ENCODE data around the gene PIK3CB. TPM values are rescaled to one million over a fixed set of nuclear protein-coding genes. Genes with fewer than 3 reads are reported as not detected.
"Not testable (repeated sequence)": the region's sequence is repeated elsewhere in the genome, so short reads cannot be mapped to it uniquely, and the experiment has no call there.

The PIK3CB gene
- total RNA-seq, 1 donor from 2014 or later = 77.6 TPM

DNA sequence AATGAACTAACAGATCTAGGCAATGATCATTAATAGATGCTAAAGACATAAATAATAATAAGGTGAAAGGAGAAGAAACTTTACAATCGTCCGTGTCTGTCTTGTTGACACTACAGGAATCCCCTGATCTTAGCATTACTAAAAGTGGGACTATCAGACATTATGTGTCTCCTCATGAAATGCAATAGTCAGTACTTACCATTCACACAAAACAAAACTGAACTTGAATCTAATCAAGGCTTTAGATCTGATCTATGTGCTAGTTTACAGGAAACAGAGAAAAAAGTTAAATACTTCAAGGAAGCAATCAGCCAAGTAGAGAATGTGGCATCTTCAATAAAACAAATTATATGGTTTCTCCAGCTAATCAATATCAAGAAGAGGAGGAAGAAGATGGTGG lies 73.7 kb downstream of the PIK3CB start:
- DNase-seq (ENCODE audit: low read depth) = no peak

DNA sequence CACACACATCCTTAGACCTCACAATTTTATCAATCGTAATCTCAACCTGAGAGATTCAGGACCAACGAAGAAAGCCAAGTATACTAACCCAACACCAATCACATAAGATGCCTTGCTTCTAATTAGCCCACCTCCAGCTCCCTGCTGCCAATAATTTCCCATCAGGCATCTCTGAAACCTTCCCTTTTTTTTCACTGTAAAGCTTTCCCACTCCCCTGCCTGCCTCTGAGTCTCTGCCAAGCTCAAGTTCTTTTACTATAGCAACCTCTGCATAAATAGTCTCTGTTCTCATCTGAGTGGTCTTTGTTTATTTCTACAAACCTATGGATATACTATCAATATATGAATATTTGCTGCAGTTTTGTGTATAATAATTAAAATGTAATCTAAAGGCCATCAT lies 86.5 kb downstream of the PIK3CB start:
- no peak for DNase-seq (ENCODE audit: low read depth)

DNA sequence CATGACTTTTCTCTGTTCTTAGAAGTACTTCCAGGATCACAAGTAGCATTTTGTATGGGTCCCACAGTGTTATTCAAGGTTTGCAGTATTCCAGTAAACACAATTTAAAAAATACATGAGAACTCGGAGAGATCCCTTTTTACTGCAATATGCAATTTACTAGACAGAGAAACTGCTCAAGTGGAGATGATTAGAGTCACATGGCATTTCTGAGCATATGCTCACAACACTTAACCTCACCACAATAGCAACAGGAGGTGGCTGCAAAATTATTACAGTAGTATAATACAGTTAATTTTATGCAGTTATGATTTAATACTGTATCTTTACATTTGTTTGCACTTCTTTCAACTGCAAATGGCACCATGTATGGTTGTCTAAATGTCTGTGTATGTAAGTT lies 87.5 kb downstream of the PIK3CB start:
- DNase-seq (ENCODE audit: low read depth) = peak; percentile 7

DNA sequence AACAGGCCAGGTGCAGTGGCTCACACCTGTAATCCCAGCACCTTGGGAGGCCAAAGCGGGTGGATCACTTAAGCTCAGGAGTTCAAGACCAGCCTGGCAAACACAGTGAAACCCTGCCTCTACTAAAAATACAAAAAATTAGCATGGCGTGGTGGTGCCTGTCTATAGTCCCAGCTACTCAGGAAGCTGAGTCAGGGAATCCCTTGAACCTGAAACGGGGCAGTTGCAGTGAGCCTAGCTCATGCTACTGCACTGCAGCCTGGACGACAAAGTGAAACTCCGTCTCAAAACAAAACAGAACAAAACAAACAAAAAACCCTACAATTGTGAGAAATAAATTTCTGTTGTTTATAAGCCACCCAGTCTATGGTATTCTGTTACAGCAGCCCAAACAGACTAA lies 94.7 kb downstream of the PIK3CB start:
- DNase-seq (ENCODE audit: low read depth) = no peak

DNA sequence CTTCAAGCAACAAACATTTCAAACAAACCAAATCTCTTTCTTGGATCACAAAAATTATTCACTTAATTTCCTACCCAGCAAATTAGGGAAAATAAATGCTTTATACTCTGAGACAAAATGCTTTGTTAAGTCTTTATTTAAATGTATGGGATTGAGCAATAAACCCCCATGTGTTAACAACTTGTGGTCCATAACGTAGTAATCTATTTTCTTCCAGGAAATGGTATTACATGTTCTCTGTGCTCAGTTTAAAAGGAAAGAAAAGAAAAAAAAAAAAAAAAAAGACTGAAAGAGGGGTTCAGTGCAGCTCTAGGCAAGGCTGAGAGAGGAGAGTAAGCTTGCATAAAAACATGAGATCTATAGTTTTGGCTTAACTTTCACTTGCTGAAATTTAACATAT lies 102.3 kb downstream of the PIK3CB start:
- no peak for DNase-seq (ENCODE audit: low read depth)

DNA sequence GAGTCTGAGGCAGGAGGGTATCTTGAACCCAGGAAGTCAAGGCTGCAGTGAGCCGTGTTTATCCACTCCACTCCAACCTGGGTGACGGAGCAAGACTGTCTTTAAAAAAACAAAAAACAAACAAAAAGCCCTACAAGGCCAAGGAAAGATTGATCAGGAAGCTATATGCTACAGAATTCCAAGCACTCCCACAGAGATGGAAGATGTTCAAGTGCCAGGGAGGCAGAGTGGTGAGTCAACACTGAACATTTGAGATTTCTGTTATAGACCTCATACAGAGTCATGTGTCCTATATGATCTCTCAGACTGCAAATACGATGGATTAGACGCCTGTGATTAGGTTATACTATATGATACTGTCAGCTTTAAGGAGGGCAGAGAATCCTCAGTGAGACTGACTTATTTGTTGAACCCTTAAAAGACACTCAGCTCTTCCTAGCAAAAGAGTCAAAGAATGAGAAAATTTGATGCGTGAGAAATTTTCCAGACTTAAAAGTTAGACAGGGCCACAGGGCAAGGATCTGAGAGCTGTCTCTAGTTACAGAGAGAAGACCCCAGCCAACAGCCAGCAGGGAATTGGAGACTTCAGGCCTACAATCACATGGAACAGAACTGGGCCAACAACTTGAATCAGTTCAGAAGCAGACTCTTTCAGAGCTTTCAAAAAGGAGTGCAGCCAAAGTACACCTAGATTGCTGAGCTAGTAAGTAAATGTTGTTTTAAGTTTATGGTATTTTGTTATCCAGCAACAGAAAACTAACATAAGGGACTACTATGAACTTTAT lies 107.6 kb downstream of the PIK3CB start:
- no peak for DNase-seq (ENCODE audit: low read depth)

DNA sequence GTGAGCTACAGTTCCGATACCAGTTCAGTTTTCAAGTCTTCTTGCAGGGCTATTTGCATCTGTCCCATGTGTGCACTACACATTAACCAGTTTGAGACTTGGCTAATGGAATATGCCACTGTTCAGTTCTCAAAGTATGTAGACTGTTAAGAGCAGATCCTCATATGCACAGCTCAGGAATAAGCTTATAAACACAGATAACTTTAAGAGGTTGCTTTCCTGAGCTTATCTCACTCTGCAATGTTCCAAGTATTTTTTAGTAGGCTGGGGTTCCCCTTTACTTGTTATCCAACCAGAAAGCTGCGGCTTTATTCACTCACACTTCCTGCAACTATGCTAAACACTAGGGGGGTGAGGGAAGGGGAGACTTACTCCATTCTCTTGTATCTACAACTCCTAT lies 108.7 kb downstream of the PIK3CB start:
- not testable (repeated sequence) for DNase-seq (ENCODE audit: low read depth)

DNA sequence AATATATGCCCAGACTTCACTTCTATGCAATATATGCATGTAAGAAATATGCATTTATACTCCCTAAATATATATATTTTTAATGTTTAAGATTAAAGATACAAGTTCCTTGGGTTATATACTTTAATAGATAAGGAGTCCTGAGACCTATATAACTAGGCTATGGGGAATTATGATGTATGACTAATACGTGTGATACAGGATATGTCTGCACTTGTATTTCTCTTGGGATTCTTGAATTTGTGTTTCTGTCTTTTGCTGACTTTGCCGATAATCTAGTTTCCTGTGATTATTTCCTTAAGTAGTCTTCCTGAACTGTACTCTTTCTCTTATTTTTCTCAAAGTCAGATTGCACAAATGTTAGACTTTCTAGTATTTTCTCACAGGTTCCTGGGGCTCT lies 109.6 kb downstream of the PIK3CB start:
- no peak for DNase-seq (ENCODE audit: low read depth)

DNA sequence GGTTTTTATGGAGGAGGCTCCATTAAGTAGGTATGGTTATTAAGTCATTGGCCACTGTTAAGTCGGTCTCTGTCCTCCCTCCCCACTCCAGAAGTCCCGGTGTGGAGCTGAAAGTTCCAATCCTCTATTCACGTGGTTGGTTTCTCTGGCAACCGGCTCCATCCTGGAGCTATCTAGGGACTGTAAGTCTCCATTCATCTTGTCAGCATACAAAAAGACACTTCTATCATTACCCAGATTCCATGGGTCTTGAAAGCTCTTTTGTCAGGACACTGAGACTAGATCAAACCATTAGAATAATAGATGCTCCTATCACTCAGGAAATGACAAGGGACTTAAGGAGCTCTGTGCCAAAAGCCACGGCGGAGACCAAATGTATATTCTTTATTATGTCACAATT lies 110.3 kb downstream of the PIK3CB start:
- DNase-seq (ENCODE audit: low read depth) = no peak

DNA sequence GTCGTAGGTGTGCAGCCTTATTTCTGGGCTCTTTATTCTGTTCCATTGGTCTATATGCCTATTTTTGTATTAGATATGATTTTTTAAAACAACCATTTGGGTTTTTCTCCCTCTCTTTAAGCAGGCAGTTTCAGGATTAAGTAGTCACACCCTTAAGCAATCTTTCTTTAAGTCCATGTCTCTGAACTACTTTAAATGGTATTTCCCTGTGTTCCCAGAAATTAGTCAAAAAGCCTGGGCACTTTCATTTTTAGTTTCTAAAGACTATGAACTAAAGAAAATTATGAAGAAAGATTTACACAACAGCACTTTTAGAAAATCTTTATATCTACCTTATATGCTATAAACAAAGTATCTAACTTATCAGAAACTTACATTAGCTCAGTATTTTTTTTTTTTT lies 115.9 kb downstream of the PIK3CB start:
- DNase-seq (ENCODE audit: low read depth) = no peak

DNA sequence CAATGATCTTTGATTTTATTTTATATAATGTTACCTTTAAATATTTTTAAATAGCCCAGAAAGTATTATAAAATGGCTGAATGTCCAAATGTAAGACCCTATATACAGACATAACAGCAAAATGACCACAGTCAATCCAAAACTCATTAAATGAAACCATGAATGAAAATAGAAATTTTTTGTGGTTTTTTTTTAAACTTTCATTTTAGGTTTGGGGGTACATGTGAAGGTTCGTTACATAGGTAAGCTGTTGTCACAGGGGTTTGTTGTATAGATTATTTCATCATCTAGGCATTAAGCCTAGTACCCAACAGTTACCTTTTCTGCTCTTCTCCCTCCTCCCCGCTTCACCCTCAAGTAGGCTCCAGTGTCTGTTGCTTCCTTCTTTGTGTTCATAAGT lies 117.4 kb downstream of the PIK3CB start:
- DNase-seq (ENCODE audit: low read depth) = no peak

DNA sequence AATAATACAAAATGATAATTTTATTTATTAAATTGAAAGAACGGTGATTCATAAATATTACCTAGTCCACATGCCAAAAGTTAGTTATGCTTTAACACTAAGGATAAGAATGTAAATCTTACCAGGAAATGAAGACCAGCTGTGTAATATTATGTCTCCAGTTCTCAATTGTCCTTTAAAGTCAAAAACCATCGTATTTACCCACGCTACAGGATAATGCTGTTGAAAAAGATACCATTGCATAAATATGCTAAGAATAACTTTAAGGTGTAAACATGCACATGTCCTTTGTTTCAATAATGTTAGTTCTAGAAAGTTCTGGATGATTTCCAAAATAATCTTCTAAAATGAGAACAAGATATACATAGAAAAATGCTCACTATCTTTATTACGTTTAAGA lies 122.6 kb downstream of the PIK3CB start:
- no peak for DNase-seq (ENCODE audit: low read depth)

DNA sequence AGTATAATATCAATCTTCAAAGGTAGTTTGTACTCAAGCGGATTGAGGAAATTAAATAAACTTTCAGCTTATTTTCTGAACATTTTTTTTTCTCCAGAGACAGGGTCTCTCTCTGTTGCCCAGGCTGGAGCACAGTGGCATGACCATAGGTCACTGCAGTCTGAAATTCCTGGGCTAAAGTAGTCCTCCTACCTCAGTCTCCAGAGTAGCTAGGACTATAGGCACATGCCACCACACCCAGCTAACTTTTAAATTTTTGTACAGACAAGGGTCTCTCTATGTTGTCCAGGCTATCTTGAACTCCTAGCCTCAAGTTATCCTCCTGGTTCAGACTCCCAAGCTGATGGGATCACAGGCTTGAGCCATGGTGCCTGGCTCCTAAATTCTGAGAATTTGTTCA lies 129.1 kb downstream of the PIK3CB start:
- DNase-seq (ENCODE audit: low read depth) = no peak

DNA sequence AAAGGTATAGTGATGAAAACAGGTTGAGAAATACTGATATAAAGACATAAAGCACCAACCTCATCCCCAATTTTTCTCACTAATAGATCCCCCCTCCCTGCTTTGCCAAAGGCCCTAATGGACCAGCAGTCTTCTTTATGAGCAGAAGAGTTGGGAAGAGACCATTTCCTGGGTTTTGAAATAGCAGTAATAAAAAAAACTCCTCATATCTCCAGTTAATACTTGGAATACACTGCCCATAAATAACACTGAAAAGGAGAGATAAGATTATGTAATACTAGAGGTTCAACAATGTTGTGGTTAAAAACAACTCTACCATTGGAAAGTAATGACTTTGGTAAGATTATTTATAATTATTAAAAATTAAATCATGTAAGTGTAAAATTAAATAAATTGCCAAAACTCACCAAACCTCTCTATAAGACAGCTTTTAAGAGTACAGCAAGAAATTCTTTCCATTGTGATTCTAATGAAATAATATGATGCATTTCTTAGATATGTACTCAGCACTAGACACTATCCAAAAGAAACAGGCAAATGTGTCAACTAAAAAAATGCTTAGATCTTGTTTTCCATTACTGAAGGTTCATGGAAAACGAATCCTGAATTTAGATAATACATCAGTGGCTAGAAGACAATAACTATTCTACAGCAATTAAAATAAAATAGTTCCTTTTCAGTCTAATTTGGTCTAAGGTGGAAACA lies 137.9 kb downstream of the PIK3CB start:
- no peak for DNase-seq (ENCODE audit: low read depth)

DNA sequence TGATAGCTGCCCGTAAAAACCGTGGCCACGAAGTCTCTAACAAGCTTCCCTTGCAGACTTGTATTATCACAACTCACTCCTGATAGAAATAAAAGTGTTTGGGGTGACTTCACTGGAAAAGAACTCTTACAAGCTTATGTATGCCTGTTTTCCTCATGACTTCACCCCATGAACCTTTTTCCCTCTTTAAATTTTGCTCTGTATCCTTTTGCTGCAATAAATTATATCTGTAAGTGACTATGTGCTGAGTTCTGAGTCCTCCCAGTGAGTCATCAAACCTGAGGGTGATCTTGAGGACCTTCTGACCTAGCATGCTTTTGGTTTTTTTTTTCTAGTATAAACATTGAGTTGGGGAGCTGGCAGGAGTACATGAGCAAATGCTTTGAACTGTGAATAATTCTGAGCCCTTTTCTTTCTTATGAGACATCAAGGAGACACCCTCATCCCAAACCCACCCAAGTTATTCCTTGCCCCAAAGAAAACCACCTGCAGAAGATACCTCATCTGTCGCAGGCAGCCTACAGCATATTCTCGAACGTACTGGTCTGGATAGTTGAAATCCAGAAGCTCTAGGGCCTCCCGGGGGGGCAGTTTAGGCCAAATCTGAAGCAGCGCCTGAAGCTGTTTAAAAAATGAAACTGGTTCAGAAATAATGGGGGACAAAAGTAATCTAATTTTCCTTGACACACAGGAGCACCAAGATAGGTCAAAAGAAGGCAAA lies 140.3 kb downstream of the PIK3CB start:
- peak; percentile 98 for DNase-seq (ENCODE audit: low read depth)

DNA sequence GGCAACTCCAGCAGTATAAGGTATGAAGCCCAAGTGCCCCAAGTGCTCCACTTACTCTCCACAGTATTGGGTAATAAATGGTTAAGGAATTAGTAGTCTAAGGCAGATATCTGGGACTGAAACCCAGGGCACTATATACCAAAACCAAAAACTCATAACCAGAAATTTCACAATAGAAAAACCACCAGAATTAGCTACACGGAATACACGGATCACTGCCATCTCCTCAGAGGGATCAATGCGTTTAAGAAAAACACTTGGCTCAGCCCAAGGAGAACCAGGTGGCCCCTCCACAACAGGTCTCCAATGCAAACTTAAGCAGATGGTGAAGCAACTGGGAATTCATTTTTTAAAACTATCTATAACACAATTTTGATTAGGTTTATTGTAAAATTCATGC lies 142.6 kb downstream of the PIK3CB start:
- DNase-seq (ENCODE audit: low read depth) = no peak

DNA sequence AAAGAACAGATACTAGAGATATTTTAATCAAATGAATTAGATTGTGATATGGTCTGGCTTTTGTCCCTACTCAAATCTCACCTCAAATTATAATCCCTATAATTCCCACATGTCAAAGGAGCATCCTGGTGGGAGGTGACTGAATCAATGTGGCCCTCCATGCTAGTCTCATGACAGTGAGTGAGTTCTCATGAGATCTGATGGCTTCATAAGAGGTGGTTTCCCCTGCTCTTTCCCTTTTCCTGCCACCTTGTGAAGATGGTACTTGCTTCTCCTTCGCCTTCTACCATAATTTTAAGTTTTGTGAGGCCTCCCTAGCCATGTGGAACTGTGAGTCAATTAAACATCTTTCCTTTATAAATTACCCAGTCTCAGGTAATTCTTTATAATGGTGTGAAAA lies 143.4 kb downstream of the PIK3CB start:
- no peak for DNase-seq (ENCODE audit: low read depth)

DNA sequence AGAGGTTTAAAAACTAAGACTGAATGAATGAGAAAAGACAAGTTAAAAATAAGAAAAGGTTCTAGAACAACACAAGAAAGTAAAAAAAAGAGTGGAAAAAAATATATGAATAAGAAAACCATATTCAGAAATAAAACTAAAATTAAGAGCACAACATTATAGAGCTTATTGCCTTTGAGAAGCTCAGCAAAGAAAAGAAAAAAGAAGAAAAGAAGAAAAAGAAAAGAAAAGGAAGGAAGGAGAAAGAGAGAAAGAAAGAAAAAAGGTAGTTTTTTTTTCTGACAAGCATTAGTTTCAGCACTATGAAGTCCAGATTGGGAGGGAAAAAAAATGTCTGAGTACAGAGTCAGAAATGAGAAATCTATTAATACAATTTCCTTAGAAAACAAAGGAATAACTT lies 144.7 kb downstream of the PIK3CB start:
- no peak for DNase-seq (ENCODE audit: low read depth)

DNA sequence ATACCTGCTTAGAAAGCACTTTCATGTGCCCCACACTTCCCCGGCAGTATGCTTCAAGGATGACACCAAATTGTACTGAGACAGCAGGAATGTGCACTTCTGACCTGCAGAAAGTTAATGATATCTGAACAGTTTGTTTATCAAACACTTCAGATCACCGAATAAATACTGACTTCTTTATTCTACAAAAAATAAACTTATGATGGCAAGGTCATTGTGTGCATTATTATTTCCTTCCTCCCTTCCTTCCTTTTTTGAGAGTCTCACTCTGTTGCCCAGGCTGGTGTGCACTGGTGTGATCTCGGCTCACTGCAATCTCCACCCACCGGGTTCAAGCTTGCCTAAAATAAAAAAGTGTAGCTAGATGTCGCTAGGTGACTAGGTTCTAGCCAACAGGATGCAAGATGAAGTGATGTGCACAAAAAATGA lies 145.8 kb downstream of the PIK3CB start:
- peak; percentile 31 for DNase-seq (ENCODE audit: low read depth)

DNA sequence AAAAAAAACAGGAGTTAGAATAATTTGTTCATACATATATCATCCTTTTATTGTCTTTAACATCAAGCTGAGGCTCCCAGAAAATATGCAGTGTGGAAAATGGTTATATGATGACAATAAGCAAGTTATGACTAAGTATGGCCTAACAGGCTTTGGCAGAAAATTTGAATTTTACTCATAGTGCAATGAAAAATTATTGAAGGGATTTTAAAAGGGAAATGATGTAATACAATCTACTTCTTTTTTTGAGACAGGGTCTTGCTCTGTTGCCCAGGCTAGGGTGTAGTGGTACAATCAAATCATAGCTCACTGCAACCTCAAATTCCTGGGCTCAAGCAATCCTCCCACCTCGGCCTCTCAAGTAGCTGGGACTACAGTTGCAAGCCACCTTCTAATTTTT lies 147.5 kb downstream of the PIK3CB start:
- no peak for DNase-seq (ENCODE audit: low read depth)

DNA sequence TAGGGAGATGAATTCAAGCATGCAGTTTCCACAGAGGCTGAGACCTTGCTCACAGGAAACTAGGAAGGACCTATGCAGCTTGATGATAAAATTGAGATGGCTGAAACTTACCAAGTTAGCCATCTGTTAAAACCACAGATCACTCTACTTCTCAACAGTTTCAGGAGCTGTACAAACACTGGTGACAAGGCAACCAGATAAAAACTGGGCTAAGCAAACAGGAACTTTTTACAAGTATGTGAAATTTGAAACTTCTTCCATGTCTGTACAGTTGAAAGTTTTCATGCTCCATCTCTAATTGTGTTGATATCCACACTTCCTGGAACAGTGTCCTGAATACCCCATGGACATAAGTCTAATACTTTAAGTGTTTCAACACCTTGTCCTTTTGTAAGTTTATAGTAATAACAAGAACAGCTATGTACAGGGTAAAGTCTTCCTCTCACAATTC lies 147.9 kb downstream of the PIK3CB start:
- DNase-seq (ENCODE audit: low read depth) = peak; percentile 92

DNA sequence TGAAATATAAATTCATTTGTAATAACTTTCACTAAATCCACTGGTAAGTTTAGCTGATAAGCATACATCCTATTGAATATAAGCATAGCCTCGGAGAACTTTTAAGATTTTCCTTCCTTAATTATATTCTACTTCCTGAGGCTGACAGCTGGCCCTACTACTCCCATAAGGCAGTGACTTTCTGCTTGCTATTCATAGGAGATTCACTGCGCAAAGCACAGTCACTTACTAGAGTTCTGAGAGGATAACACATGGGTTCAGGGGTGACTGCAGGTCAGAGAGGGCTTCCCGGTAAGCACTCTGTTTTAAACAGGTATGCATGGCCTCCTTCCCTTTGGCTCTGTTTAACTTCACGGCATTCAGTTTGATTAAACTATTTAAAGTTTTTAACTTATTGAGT lies 150.3 kb downstream of the PIK3CB start:
- DNase-seq (ENCODE audit: low read depth) = no peak

DNA sequence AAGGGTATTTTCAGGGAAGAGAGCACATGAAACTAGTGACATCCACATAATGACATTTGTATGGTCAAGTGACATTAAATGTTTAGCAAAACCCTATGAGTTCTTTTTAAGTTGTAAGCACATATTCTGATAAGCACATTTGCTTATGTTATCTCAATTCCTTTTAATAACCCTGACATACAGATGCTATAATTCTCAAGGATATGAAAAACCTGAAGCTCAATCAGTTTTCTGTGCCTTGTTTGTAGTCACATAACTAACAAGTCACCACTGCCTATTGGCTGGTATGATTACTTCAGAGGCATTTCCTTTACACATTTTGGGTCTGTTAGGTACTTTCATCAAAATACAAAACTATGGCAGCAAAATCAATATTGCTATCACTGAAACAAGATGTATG lies 152.1 kb downstream of the PIK3CB start:
- no peak for DNase-seq (ENCODE audit: low read depth)
